Body of pancreas (tissue), 4 donors: ENCODE measurements around the gene SLC38A11. TPM values are rescaled to one million over a fixed set of nuclear protein-coding genes. Genes with fewer than 3 reads are reported as not detected.
"Not testable (repeated sequence)": the region's sequence is repeated elsewhere in the genome, so short reads cannot be mapped to it uniquely, and the experiment has no call there.

Experiments
- ATAC-seq: fragments of 150-250 bp; one replicate; pipeline ENCODE4 v1.9.1; 2016
- DNase-seq, 4 donors: peaks; one replicate each; pipeline ENCODE4 v3.0.0-alpha.2; 2019
- H3K27ac ChIP-seq, 4 donors: fragments of 200-600 bp; sonication (generic); 1 replicate in 3 of 4; 2 replicates in 1 of 4; pipeline versions ENCODE4 v1.5.1 to v1.6.1; 2016 to 2019; ENCODE audit warnings: mild to moderate bottlenecking in 1 of 4, mixed read lengths in 1 of 4, moderate library complexity in 1 of 4
- H3K27me3 ChIP-seq, 2 donors: fragments of 200-600 bp; sonication (generic); one replicate each; pipeline ENCODE4 v1.6.0; 2016; ENCODE audit warnings: mild to moderate bottlenecking in 1 of 2
- H3K36me3 ChIP-seq, 2 donors: fragments of 200-600 bp; sonication (generic); replicated peaks in 1 of 2; 2 replicates each; pipeline ENCODE4 v1.5.1; 2016; ENCODE audit warnings: low read depth in 2 of 2; ENCODE audit not compliant: insufficient read depth in 1 of 2
- H3K4me1 ChIP-seq: fragments of 200-600 bp; sonication (generic); one replicate; pipeline ENCODE4 v1.6.0; 2016
- H3K4me3 ChIP-seq, 2 donors: fragments of 200-600 bp; sonication (generic); 1 replicate in 1 of 2; 2 replicates in 1 of 2; pipeline ENCODE4 v1.5.1; 2016 to 2019
- H3K9me3 ChIP-seq, 3 donors: fragments of 200-600 bp; sonication (generic); 1 replicate in 2 of 3; 2 replicates in 1 of 3; pipeline ENCODE4 v1.5.1; 2016
- POLR2A ChIP-seq, 3 donors: fragments of 450-650 bp; IDR thresholded peaks; one replicate each; pipeline ENCODE4 v1.6.1; 2016; ENCODE audit warnings: antibody characterized with exemption in 3 of 3, mild to moderate bottlenecking in 2 of 3
- WGBS, 2 donors: methylation state at CpG; one replicate each; pipeline ENCODE4 v1.1.5; 2017; 5-methylcytosine and 5-hydroxymethylcytosine counted together
- intact Hi-C: fragments of 100-400 bp; cut with DNase I; formaldehyde crosslinking; loops from one replicate; pipeline ENCODE4 v1.15.1; 2023
- total RNA-seq, 2 donors: library from RNA; depleted of rRNA; stranded (reverse); fragments of >200 nt; gene quantifications; one replicate each; pipeline ENCODE4 v1.1.0, GENCODE V29; 2016
- TF ChIP-seq, protein P1 (sequence below), 7 experiments: fragments of 450-650 bp in 4 of 7; fragments of 200-600 bp in 3 of 7; sonication (generic) in 3 of 7; IDR thresholded peaks; one replicate each; pipeline ENCODE4 v1.5.1; 2016 to 2019; ENCODE audit warnings: antibody characterized with exemption in 7 of 7

SLC38A11 gene
- total RNA-seq, 2 donors from 2014 or later = 1.6 to 2.9 TPM

DNA sequence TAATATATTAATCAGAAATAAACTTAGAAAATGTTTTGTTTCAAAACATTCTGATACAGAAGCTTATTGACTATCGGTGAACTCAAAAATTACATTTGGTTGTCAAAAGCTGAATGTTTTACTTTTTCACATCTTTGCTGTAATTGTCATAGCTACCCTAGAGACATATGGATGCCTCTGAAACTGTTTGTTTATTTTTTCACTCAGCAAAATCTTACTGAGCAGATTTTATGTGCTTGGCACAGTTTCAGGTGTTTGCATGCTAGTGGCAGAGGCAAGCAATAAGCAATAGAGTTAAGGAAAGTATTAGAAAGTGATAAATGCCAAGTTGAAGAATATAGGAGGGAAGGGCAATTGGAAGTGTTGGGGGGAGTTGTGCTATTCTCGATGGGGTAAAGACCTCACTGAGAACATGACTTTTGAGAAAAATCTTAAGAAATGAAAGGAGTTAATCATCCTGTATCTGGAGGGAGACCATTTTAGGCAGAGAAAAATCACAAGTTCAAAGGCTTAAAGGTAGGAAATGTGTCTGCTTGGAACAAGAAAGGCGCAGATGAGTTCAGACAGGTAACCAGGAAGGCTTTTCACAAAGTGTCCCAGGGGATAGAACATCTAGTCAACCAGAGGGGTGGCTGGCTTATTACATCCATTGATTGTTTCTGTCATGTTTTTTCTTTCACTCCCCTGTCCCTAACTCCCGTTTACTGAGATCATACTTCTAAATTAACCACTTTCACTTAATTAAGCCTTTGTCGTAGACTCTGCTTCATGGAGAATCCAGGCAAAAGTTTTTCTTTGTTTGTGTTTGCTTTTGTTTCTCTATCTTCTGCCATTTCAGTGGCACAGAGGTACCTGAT, 86.5 kb downstream of the SLC38A11 start:
- ATAC-seq (no peak), DNase-seq (no peak)
- Histone ChIP-seq H3K9me3 (no peaks in the 10 kb centered on the region), H3K27me3 (no peaks in the 10 kb centered on the region), H3K4me3 (no peak overlapping the region), H3K36me3 (no peaks in the 10 kb centered on the region), H3K4me1 (no peaks in the 10 kb centered on the region), H3K27ac (no peak overlapping the region)
- TF ChIP-seq POLR2A (IDR thresholded peaks at IDR 0.05) = no peak
- TF ChIP-seq, protein P1, sequence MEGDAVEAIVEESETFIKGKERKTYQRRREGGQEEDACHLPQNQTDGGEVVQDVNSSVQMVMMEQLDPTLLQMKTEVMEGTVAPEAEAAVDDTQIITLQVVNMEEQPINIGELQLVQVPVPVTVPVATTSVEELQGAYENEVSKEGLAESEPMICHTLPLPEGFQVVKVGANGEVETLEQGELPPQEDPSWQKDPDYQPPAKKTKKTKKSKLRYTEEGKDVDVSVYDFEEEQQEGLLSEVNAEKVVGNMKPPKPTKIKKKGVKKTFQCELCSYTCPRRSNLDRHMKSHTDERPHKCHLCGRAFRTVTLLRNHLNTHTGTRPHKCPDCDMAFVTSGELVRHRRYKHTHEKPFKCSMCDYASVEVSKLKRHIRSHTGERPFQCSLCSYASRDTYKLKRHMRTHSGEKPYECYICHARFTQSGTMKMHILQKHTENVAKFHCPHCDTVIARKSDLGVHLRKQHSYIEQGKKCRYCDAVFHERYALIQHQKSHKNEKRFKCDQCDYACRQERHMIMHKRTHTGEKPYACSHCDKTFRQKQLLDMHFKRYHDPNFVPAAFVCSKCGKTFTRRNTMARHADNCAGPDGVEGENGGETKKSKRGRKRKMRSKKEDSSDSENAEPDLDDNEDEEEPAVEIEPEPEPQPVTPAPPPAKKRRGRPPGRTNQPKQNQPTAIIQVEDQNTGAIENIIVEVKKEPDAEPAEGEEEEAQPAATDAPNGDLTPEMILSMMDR (IDR thresholded peaks at IDR 0.05) = no peak
- intact Hi-C loops = no loop called here
- 76 to 84% methylated on average over 5 of the region's 5 CpGs for WGBS, 2 donors

DNA sequence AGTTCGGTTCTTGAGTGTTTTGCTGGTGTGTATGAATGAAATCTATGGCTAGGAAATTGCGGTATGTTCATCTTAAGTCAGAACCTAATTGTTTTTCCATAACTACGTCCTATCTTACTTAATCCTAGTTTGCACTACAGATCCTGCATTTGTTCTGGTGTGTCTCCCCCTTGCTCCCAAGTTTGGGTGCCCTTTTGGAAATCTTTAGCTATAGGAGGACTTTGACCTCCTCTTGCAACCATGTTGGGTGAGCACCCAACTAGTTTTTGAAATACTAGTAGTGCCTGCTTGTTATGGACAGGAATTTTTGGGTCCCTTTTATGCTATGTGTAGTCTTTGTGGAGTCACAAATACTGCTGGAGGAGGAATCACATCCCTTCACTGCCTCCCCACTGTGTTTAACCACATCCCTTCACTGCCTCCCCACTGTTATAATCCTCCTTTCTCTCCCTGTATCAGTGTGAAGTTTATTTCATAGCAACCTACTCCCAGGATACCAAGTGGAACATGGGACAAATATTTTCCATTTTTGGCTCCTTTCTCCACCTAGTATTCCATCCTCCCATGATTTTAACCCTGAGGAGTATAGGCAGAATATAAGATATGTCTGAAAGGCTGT, 87.4 kb downstream of the SLC38A11 start:
- H3K27ac ChIP-seq = no peak overlapping the region
- DNase-seq (no peak), ATAC-seq (no peak)
- no peaks in the 10 kb centered on the region for H3K9me3 ChIP-seq
- no peaks in the 10 kb centered on the region for H3K4me1 ChIP-seq
- intact Hi-C loops = no loop called here
- no peak for TF ChIP-seq POLR2A (IDR thresholded peaks at IDR 0.05)
- TF ChIP-seq, protein P1 (IDR thresholded peaks at IDR 0.05) = no peak
- H3K4me3 ChIP-seq = no peak overlapping the region
- H3K27me3 ChIP-seq = no peaks in the 10 kb centered on the region
- H3K36me3 ChIP-seq = no peaks in the 10 kb centered on the region
- WGBS, 2 donors = 48 to 52% methylated on average over 3 of the region's 3 CpGs

DNA sequence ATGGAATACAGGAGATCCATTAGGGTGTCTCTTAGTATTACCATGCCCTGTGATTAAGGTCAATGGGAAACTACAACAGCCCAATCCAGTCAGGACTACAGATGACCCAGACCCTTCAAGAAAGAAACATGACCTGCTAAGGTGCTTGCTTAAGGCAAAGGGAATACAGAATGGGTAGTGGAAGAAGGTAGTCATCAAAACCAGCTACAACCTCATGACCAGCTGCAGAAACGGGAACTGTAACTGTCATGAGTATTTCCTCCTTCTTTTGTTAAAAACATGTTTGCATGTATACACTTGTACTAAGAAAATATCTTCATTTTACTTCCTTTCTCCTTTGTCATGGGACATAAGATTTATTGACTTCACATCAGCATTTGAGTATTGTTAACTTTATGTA, 88.9 kb downstream of the SLC38A11 start:
- DNase-seq, H3K4me3 ChIP-seq, intact Hi-C loops, H3K27me3 ChIP-seq, ATAC-seq, H3K27ac ChIP-seq, H3K4me1 ChIP-seq, H3K9me3 ChIP-seq, H3K36me3 ChIP-seq: not testable (repeated sequence)
- WGBS, 2 donors = 78 to 89% methylated on average over 1 of the region's 1 CpG

DNA sequence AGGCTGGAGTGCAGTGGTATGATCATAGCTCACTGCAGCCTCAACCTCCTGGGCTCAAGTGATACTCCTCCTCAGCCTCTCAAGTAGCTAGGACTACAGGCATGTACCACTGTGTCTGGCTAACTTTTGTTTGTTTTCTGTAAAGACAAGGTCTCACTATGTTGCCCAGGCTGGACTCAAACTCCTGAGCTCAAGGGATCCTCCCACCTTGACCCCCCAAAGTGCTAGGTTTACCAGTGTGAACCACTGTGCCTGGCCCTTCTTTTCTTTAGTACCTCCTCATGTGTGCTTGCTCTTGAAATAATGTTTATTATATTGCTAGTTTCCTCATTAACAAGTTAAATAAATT, 94.7 kb downstream of the SLC38A11 start:
- H3K4me1 ChIP-seq = peaks cover 13% of the 10 kb centered on the region
- H3K9me3 ChIP-seq = no peaks in the 10 kb centered on the region
- TF ChIP-seq POLR2A (IDR thresholded peaks at IDR 0.05) = no peak
- TF ChIP-seq, protein P1 (IDR thresholded peaks at IDR 0.05) = no peak
- no peaks in the 10 kb centered on the region for H3K27me3 ChIP-seq
- intact Hi-C loops = no loop called here
- H3K4me3 ChIP-seq = no peak overlapping the region
- DNase-seq = no peak
- no peak overlapping the region for H3K27ac ChIP-seq
- no peak for ATAC-seq
- no peaks in the 10 kb centered on the region for H3K36me3 ChIP-seq

DNA sequence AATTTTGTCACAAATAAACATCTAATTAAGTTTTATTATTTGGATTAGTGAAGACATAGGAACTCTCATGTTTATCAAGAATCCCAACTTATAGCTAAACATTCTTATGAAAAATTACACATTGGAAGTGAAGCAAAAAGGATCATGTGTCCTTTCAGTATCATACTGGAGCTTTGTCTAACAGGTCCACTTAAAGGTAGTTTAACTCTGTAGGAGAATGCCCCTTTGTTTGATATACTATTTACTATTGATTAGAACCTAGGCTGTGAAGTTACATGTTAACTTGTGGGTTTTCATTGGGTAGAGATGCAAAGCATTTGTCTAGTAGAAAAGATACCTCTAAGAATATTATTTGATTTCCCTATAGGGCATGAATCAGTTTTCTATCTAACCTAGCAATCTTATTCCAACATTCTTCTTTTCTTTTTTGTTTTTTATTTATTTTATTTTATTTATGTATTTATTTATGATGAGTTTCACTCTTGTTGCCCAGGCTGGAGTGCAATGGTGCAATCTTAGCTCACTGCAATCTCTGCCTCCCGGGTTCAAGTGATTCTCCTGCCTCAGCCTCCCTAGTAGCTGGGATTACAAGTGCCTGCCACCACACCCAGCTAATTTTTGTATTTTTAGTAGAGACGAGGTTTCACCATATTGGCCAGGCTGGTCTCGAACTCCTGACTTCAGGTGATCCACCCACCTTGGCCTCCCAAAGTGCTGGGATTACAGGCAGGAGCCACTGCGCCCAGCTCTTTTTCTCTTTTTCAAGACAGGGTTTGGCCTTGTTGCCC, 95.2 kb downstream of the SLC38A11 start:
- 87 to 92% methylated on average over 4 of the region's 4 CpGs for WGBS, 2 donors
- intact Hi-C loops = not testable (repeated sequence)

More for the DNA sequence above, 95.2 kb downstream of the SLC38A11 start:
- not testable (repeated sequence) for H3K27me3 ChIP-seq, ATAC-seq, H3K9me3 ChIP-seq, DNase-seq, H3K4me3 ChIP-seq, H3K36me3 ChIP-seq
- Histone ChIP-seq H3K4me1 (peaks cover 13% of the 10 kb centered on the region), H3K27ac (peak overlapping the region in 1 of 4 donors; percentile 64)
